WTC11 (cell line): ENCODE results near the gene NDUFA11. TPM values are rescaled to one million over a fixed set of nuclear protein-coding genes. Genes with fewer than 3 reads are reported as not detected.
"Not testable (repeated sequence)": the region's sequence is repeated elsewhere in the genome, so short reads cannot be mapped to it uniquely, and the experiment has no call there.

Experiments used
- ATAC-seq: fragments of 200-7000 bp; cut with Tn5 transposase; 2 replicates; pipeline ENCODE4 v1.10.0; 2021; ENCODE audit warnings: mild to moderate bottlenecking, moderate library complexity
- CTCF ChIA-PET: fragments of 300-600 bp; sonication (Branson Sonifier 250); formaldehyde crosslinking; loops from one replicate; lab custom pipeline; 2021; ENCODE audit warnings: antibody characterized with exemption; lab: Charles Lee
- POLR2A ChIA-PET: fragments of 350-600 bp; sonication (Branson Sonifier 250); formaldehyde crosslinking; loops from one replicate; lab custom pipeline; 2021; ENCODE audit warnings: antibody characterized with exemption; lab: Charles Lee
- DNase-seq: peaks from one replicate; pipeline ENCODE4 v3.0.0; 2021; ENCODE audit warnings: low spot score
- H3K27ac Mint-ChIP-seq: 2 replicates; pipeline ENCODE4 v1.8.0; 2021; ENCODE audit warnings: mixed read lengths
- H3K27me3 Mint-ChIP-seq: 2 replicates; pipeline ENCODE4 v1.8.0; 2021; ENCODE audit warnings: low read depth, mild to moderate bottlenecking, moderate library complexity, mixed read lengths
- H3K36me3 Mint-ChIP-seq: 2 replicates; pipeline ENCODE4 v1.8.0; 2021; ENCODE audit warnings: mixed read lengths
- H3K4me1 Mint-ChIP-seq: 2 replicates; pipeline ENCODE4 v1.8.0; 2022; ENCODE audit warnings: mixed read lengths
- H3K4me3 Mint-ChIP-seq: 2 replicates; pipeline ENCODE4 v1.8.0; 2021; ENCODE audit warnings: mild to moderate bottlenecking, moderate library complexity, mixed read lengths
- H3K9me3 Mint-ChIP-seq: 2 replicates; pipeline ENCODE4 v1.8.0; 2021; ENCODE audit warnings: mixed read lengths
- AFF4 ChIP-seq: sonication (generic); formaldehyde crosslinking; IDR thresholded peaks from 2 replicates; pipeline ENCODE4 v1.8.1; 2023; ENCODE audit warnings: mild to moderate bottlenecking, missing genetic modification reagents, borderline replicate concordance
- AR ChIP-seq: fragments of 250-450 bp; sonication (Bioruptor Pico); IDR thresholded peaks from 2 replicates; pipeline ENCODE4 v1.9.0; 2021; ENCODE audit warnings: mild to moderate bottlenecking
- ATF3 ChIP-seq: sonication (generic); formaldehyde crosslinking; conservative IDR thresholded peaks from 2 replicates; pipeline ENCODE4 v1.8.1; 2022; ENCODE audit warnings: mild to moderate bottlenecking, missing genetic modification reagents
- CREM ChIP-seq: sonication (generic); formaldehyde crosslinking; IDR thresholded peaks from 2 replicates; pipeline ENCODE4 v1.8.1; 2022; ENCODE audit warnings: mild to moderate bottlenecking, missing genetic modification reagents, moderate library complexity
- ELF4 ChIP-seq: sonication (generic); formaldehyde crosslinking; IDR thresholded peaks from 2 replicates; pipeline ENCODE4 v1.8.1; 2022; ENCODE audit warnings: low read depth, mild to moderate bottlenecking, moderate library complexity, missing genetic modification reagents
- IRF1 ChIP-seq: sonication (generic); formaldehyde crosslinking; IDR thresholded peaks from 2 replicates; pipeline ENCODE4 v1.8.0; 2023; ENCODE audit warnings: missing genetic modification reagents
- JAZF1 ChIP-seq: fragments of 250-450 bp; sonication (Bioruptor Pico); IDR thresholded peaks from 2 replicates; pipeline ENCODE4 v1.9.0; 2021; ENCODE audit warnings: moderate library complexity, mild to moderate bottlenecking, inconsistent platforms
- NFATC4 ChIP-seq: fragments of 250-450 bp; sonication (Bioruptor Pico); IDR thresholded peaks from 2 replicates; pipeline ENCODE4 v1.9.0; 2021; ENCODE audit warnings: mild to moderate bottlenecking
- NR1H2 ChIP-seq: sonication (generic); formaldehyde crosslinking; IDR thresholded peaks from 2 replicates; pipeline ENCODE4 v1.9.0; 2021; ENCODE audit warnings: mild to moderate bottlenecking, moderate library complexity, missing genetic modification reagents
- NR2C2 ChIP-seq: sonication (generic); formaldehyde crosslinking; IDR thresholded peaks from 2 replicates; pipeline ENCODE4 v1.8.0; 2022; ENCODE audit warnings: mild to moderate bottlenecking, missing genetic modification reagents
- ZBTB43 ChIP-seq: sonication (generic); formaldehyde crosslinking; IDR thresholded peaks from 2 replicates; pipeline ENCODE4 v1.8.1; 2023; ENCODE audit warnings: mild to moderate bottlenecking, missing genetic modification reagents
- ZNF423 ChIP-seq: fragments of 250-450 bp; sonication (Bioruptor Pico); IDR thresholded peaks from 2 replicates; pipeline ENCODE4 v2.1.2; 2022; ENCODE audit warnings: mild to moderate bottlenecking, moderate library complexity
- ZNF425 ChIP-seq: fragments of 250-450 bp; sonication (Bioruptor Pico); conservative IDR thresholded peaks from 2 replicates; pipeline ENCODE4 v1.9.0; 2021; ENCODE audit warnings: mild to moderate bottlenecking
- total RNA-seq: library from RNA; stranded (reverse); gene quantifications from 3 replicates; pipeline ENCODE4 v1.2.3, GENCODE V29; 2021

NDUFA11 gene
- total RNA-seq, 1 experiment from 2014 or later = 261 TPM

GRCh38 chr19:5857203-5858081 is 46.1 kb downstream of the NDUFA11 start (continued):
- no peak for TF ChIP-seq AFF4 (CRISPR knock-in tag)

GRCh38 chr19:5855151-5855550 is 48.4 kb downstream of the NDUFA11 start:
- POLR2A ChIA-PET, CTCF ChIA-PET, ATAC-seq, DNase-seq, H3K27ac Mint-ChIP-seq, H3K4me1 Mint-ChIP-seq, H3K36me3 Mint-ChIP-seq, H3K4me3 Mint-ChIP-seq, H3K9me3 Mint-ChIP-seq, H3K27me3 Mint-ChIP-seq: not testable (repeated sequence)

GRCh38 chr19:5854121-5854520 is 49.5 kb downstream of the NDUFA11 start:
- H3K27ac Mint-ChIP-seq, H3K27me3 Mint-ChIP-seq, H3K36me3 Mint-ChIP-seq, CTCF ChIA-PET, ATAC-seq, H3K4me1 Mint-ChIP-seq, POLR2A ChIA-PET, H3K4me3 Mint-ChIP-seq, DNase-seq, H3K9me3 Mint-ChIP-seq: not testable (repeated sequence)

GRCh38 chr19:5851302-5851701 is 52.3 kb downstream of the NDUFA11 start, which contains the start of gene FUT3:
Gene FUT3 (minus strand): TSS chr19:5851449.
- POLR2A ChIA-PET = no interaction called here
- peaks cover 5% of the 10 kb centered on the region for H3K9me3 Mint-ChIP-seq
- H3K27ac Mint-ChIP-seq = no peak within 1 kb of the TSS
- H3K27me3 Mint-ChIP-seq = peaks cover 9% of the 10 kb centered on the region
- ATAC-seq (no peak), DNase-seq (no peak)
- H3K4me3 Mint-ChIP-seq = no peak within 1 kb of the TSS
- CTCF ChIA-PET = interaction anchor here (1.1 kb wide), 1 partner anchor 171 kb away, joined by 3 read pairs; no protein-coding TSS in a partner anchor
- TF ChIP-seq ZNF423 (CRISPR knock-in tag) (no peak), ZNF425 (no peak), AR (CRISPR knock-in tag) (no peak), NFATC4 (CRISPR knock-in tag) (no peak), ZBTB43 (CRISPR knock-in tag) (no peak), NR1H2 (CRISPR knock-in tag) (no peak), ELF4 (no peak), CREM (CRISPR knock-in tag) (no peak), ATF3 (no peak), JAZF1 (CRISPR knock-in tag) (no peak), IRF1 (CRISPR knock-in tag) (no peak), NR2C2 (CRISPR knock-in tag) (no peak)
- no peaks in the 10 kb centered on the region for H3K36me3 Mint-ChIP-seq
- no peaks in the 10 kb centered on the region for H3K4me1 Mint-ChIP-seq
